NCI-H1694 (cell line): ENCODE measurements around the gene TH.

Source experiments
- DNase-seq: peaks from one replicate; lab custom pipeline; 2025; lab: John Stamatoyannopoulos, UW

The TH gene

GRCh38 chr11:2208691-2209369, 37.2 kb upstream of the TH start:
- no peak for DNase-seq

GRCh38 chr11:2207773-2208621, 36.4 kb upstream of the TH start:
- no peak for DNase-seq

- no peak for DNase-seq
These were observed 35.6 kb upstream of the TH start for GRCh38 chr11:2207212-2207611.

GRCh38 chr11:2205981-2206690, 34.5 kb upstream of the TH start:
- no peak for DNase-seq

GRCh38 chr11:2205214-2205720, 33.7 kb upstream of the TH start:
- DNase-seq: no peak

- DNase-seq: no peak
These were observed 33.0 kb upstream of the TH start for GRCh38 chr11:2204361-2205213.

GRCh38 chr11:2203440-2204259, 32.0 kb upstream of the TH start:
- no peak for DNase-seq

GRCh38 chr11:2202900-2203439, 31.4 kb upstream of the TH start:
- DNase-seq: no peak

- DNase-seq: no peak
These were observed 30.7 kb upstream of the TH start for GRCh38 chr11:2202071-2202899.

- DNase-seq: no peak
These were observed 29.9 kb upstream of the TH start for GRCh38 chr11:2201542-2201941.

- no peak for DNase-seq
These were observed 29.4 kb upstream of the TH start for GRCh38 chr11:2200957-2201519.

GRCh38 chr11:2200536-2200935, 28.9 kb upstream of the TH start:
- DNase-seq: no peak

- DNase-seq: no peak
These were observed 28.1 kb upstream of the TH start for GRCh38 chr11:2199466-2200341.

GRCh38 chr11:2198621-2199365, 27.2 kb upstream of the TH start:
- no peak for DNase-seq

- no peak for DNase-seq
These were observed 26.3 kb upstream of the TH start for GRCh38 chr11:2197771-2198520.

- DNase-seq: peak; percentile 6
These were observed 25.6 kb upstream of the TH start for GRCh38 chr11:2196970-2197770.
